ENCODE measurements around the gene FBXW4. TPM values are rescaled to one million over a fixed set of nuclear protein-coding genes. Genes with fewer than 3 reads are reported as not detected.

The FBXW4 gene
- total RNA-seq, result 70.7 and 73.3 TPM in 2 replicates
- long read RNA-seq, partial matches to known transcripts, result 2 of 11 reads
- long read RNA-seq, other reads (novel, unspliced or antisense), result 7 of 11 reads

GRCh38 chr10:101694674-101695403 is at the start of gene FBXW4:
TSS of gene FBXW4 (minus strand) at chr10:101695170. CDS start at chr10:101695105, 65 bp downstream.
- peaks cover 4% of the 10 kb centered on the region for H3K36me3 Mint-ChIP-seq (ENCODE audit: insufficient read depth)
- peaks cover 26% of the 10 kb centered on the region for H3K4me1 Mint-ChIP-seq (ENCODE audit: low read depth)
- H3K9me3 Mint-ChIP-seq (ENCODE audit: low read depth), result no peaks in the 10 kb centered on the region
- H3K27me3 Mint-ChIP-seq, result no peaks in the 10 kb centered on the region
- peak within 1 kb of the TSS; percentile 100 for H3K27ac Mint-ChIP-seq
- peak within 1 kb of the TSS; percentile 90 for H3K4me3 Mint-ChIP-seq (ENCODE audit: low read depth)
- no peak for TF ChIP-seq CTCF (IDR thresholded peaks at IDR 0.05; ENCODE audit: unreplicated experiment)
- DNase-seq (ENCODE audit: low spot score, unreplicated experiment), result peak; percentile 37

- peaks cover 24% of the 10 kb centered on the region for H3K27me3 Mint-ChIP-seq
- H3K4me1 Mint-ChIP-seq (ENCODE audit: low read depth), result peaks cover 9% of the 10 kb centered on the region
- TF ChIP-seq CTCF (IDR thresholded peaks at IDR 0.05; ENCODE audit: unreplicated experiment), result no peak
- H3K4me3 Mint-ChIP-seq (ENCODE audit: low read depth), result no peak overlapping the region
- no peak for DNase-seq (ENCODE audit: low spot score, unreplicated experiment)
- no peak overlapping the region for H3K27ac Mint-ChIP-seq
- H3K9me3 Mint-ChIP-seq (ENCODE audit: low read depth), result no peaks in the 10 kb centered on the region
- H3K36me3 Mint-ChIP-seq (ENCODE audit: insufficient read depth), result no peaks in the 10 kb centered on the region
Observed at GRCh38 chr10:101744267-101744666, 49.3 kb upstream of the FBXW4 start.

GRCh38 chr10:101741938-101742337 is 47.0 kb upstream of the FBXW4 start:
- H3K4me1 Mint-ChIP-seq (ENCODE audit: low read depth), result peaks cover 6% of the 10 kb centered on the region
- no peak overlapping the region for H3K4me3 Mint-ChIP-seq (ENCODE audit: low read depth)
- no peak for DNase-seq (ENCODE audit: low spot score, unreplicated experiment)
- H3K27me3 Mint-ChIP-seq, result peaks cover 24% of the 10 kb centered on the region
- no peak for TF ChIP-seq CTCF (IDR thresholded peaks at IDR 0.05; ENCODE audit: unreplicated experiment)
- no peaks in the 10 kb centered on the region for H3K9me3 Mint-ChIP-seq (ENCODE audit: low read depth)
- no peaks in the 10 kb centered on the region for H3K36me3 Mint-ChIP-seq (ENCODE audit: insufficient read depth)
- H3K27ac Mint-ChIP-seq, result no peak overlapping the region

- no peaks in the 10 kb centered on the region for H3K4me1 Mint-ChIP-seq (ENCODE audit: low read depth)
- DNase-seq (ENCODE audit: low spot score, unreplicated experiment), result no peak
Observed at GRCh38 chr10:101736666-101737065, 41.7 kb upstream of the FBXW4 start.

GRCh38 chr10:101732096-101732495 is 37.1 kb upstream of the FBXW4 start:
- peaks cover 2% of the 10 kb centered on the region for H3K4me1 Mint-ChIP-seq (ENCODE audit: low read depth)
- DNase-seq (ENCODE audit: low spot score, unreplicated experiment), result no peak
- H3K4me3 Mint-ChIP-seq (ENCODE audit: low read depth), result no peak overlapping the region
- H3K27me3 Mint-ChIP-seq, result peaks cover 12% of the 10 kb centered on the region
- no peak overlapping the region for H3K27ac Mint-ChIP-seq
- no peak for TF ChIP-seq CTCF (IDR thresholded peaks at IDR 0.05; ENCODE audit: unreplicated experiment)
- no peaks in the 10 kb centered on the region for H3K36me3 Mint-ChIP-seq (ENCODE audit: insufficient read depth)
- H3K9me3 Mint-ChIP-seq (ENCODE audit: low read depth), result no peaks in the 10 kb centered on the region

More at GRCh38 chr10:101736666-101737065, 41.7 kb upstream of the FBXW4 start:
- Mint-ChIP-seq H3K4me3 (ENCODE audit: low read depth) (no peak overlapping the region), H3K36me3 (ENCODE audit: insufficient read depth) (no peaks in the 10 kb centered on the region), H3K27ac (no peak overlapping the region), H3K27me3 (peaks cover 23% of the 10 kb centered on the region), H3K9me3 (ENCODE audit: low read depth) (no peaks in the 10 kb centered on the region)
- TF ChIP-seq CTCF (IDR thresholded peaks at IDR 0.05; ENCODE audit: unreplicated experiment), result no peak

Measured in progenitor cell of endocrine pancreas (in vitro differentiated cells).